ENCODE data around the gene PCSK5.

Gene PCSK5

GRCh38 chr9:76342201-76342600 is 451.7 kb downstream of the PCSK5 start:
- no peaks in the 10 kb centered on the region for H3K36me3 ChIP-seq (ENCODE audit: control insufficient read depth in 2 of 2, insufficient read depth in 2 of 2, low read length in 2 of 2)
- no peak overlapping the region for H3K27ac ChIP-seq (ENCODE audit: low read length)
- H3K9ac ChIP-seq (ENCODE audit: low read length in 2 of 2): no peak overlapping the region
- H3K4me3 ChIP-seq (ENCODE audit: low read length in 2 of 2): no peak overlapping the region
- H3K4me1 ChIP-seq (ENCODE audit: control insufficient read depth, insufficient read depth, low read length): no peaks in the 10 kb centered on the region
- no peaks in the 10 kb centered on the region for H3K9me3 ChIP-seq (ENCODE audit: control insufficient read depth in 2 of 2, low read length in 2 of 2)
- no peaks in the 10 kb centered on the region for H3K27me3 ChIP-seq (ENCODE audit: control insufficient read depth in 1 of 2, insufficient read depth in 2 of 2, low read length in 2 of 2)

- Histone ChIP-seq H3K9me3 (ENCODE audit: control insufficient read depth in 2 of 2, low read length in 2 of 2) (no peaks in the 10 kb centered on the region), H3K4me1 (ENCODE audit: control insufficient read depth, insufficient read depth, low read length) (no peaks in the 10 kb centered on the region), H3K27ac (ENCODE audit: low read length) (no peak overlapping the region), H3K9ac (ENCODE audit: low read length in 2 of 2) (no peak overlapping the region), H3K27me3 (ENCODE audit: control insufficient read depth in 1 of 2, insufficient read depth in 2 of 2, low read length in 2 of 2) (no peaks in the 10 kb centered on the region), H3K4me3 (ENCODE audit: low read length in 2 of 2) (no peak overlapping the region), H3K36me3 (ENCODE audit: control insufficient read depth in 2 of 2, insufficient read depth in 2 of 2, low read length in 2 of 2) (no peaks in the 10 kb centered on the region)
Observed at GRCh38 chr9:76342858-76343257, 452.4 kb downstream of the PCSK5 start.

- Histone ChIP-seq H3K27me3 (ENCODE audit: control insufficient read depth in 1 of 2, insufficient read depth in 2 of 2, low read length in 2 of 2) (no peaks in the 10 kb centered on the region), H3K9me3 (ENCODE audit: control insufficient read depth in 2 of 2, low read length in 2 of 2) (no peaks in the 10 kb centered on the region), H3K36me3 (ENCODE audit: control insufficient read depth in 2 of 2, insufficient read depth in 2 of 2, low read length in 2 of 2) (no peaks in the 10 kb centered on the region), H3K4me3 (ENCODE audit: low read length in 2 of 2) (no peak overlapping the region), H3K4me1 (ENCODE audit: control insufficient read depth, insufficient read depth, low read length) (no peaks in the 10 kb centered on the region), H3K27ac (ENCODE audit: low read length) (no peak overlapping the region), H3K9ac (ENCODE audit: low read length in 2 of 2) (no peak overlapping the region)
Observed at GRCh38 chr9:76349865-76350264, 459.4 kb downstream of the PCSK5 start.

- Histone ChIP-seq H3K36me3 (ENCODE audit: control insufficient read depth in 2 of 2, insufficient read depth in 2 of 2, low read length in 2 of 2) (no peaks in the 10 kb centered on the region), H3K4me3 (ENCODE audit: low read length in 2 of 2) (no peak overlapping the region)
Observed at GRCh38 chr9:76351006-76351405, 460.5 kb downstream of the PCSK5 start.

GRCh38 chr9:76352026-76352620 is 461.6 kb downstream of the PCSK5 start:
- Histone ChIP-seq H3K9me3 (ENCODE audit: control insufficient read depth in 2 of 2, low read length in 2 of 2) (no peaks in the 10 kb centered on the region), H3K4me1 (ENCODE audit: control insufficient read depth, insufficient read depth, low read length) (no peaks in the 10 kb centered on the region), H3K9ac (ENCODE audit: low read length in 2 of 2) (no peak overlapping the region), H3K27me3 (ENCODE audit: control insufficient read depth in 1 of 2, insufficient read depth in 2 of 2, low read length in 2 of 2) (no peaks in the 10 kb centered on the region), H3K36me3 (ENCODE audit: control insufficient read depth in 2 of 2, insufficient read depth in 2 of 2, low read length in 2 of 2) (no peaks in the 10 kb centered on the region), H3K4me3 (ENCODE audit: low read length in 2 of 2) (no peak overlapping the region), H3K27ac (ENCODE audit: low read length) (no peak overlapping the region)

More at GRCh38 chr9:76351006-76351405, 460.5 kb downstream of the PCSK5 start:
- Histone ChIP-seq H3K9me3 (ENCODE audit: control insufficient read depth in 2 of 2, low read length in 2 of 2) (no peaks in the 10 kb centered on the region), H3K4me1 (ENCODE audit: control insufficient read depth, insufficient read depth, low read length) (no peaks in the 10 kb centered on the region), H3K27me3 (ENCODE audit: control insufficient read depth in 1 of 2, insufficient read depth in 2 of 2, low read length in 2 of 2) (no peaks in the 10 kb centered on the region), H3K9ac (ENCODE audit: low read length in 2 of 2) (no peak overlapping the region), H3K27ac (ENCODE audit: low read length) (no peak overlapping the region)

GRCh38 chr9:76353280-76353679 is 462.8 kb downstream of the PCSK5 start:
- H3K4me3 ChIP-seq (ENCODE audit: low read length in 2 of 2): no peak overlapping the region
- no peak overlapping the region for H3K27ac ChIP-seq (ENCODE audit: low read length)
- H3K27me3 ChIP-seq (ENCODE audit: control insufficient read depth in 1 of 2, insufficient read depth in 2 of 2, low read length in 2 of 2): no peaks in the 10 kb centered on the region
- H3K4me1 ChIP-seq (ENCODE audit: control insufficient read depth, insufficient read depth, low read length): no peaks in the 10 kb centered on the region
- H3K9ac ChIP-seq (ENCODE audit: low read length in 2 of 2): no peak overlapping the region
- H3K9me3 ChIP-seq (ENCODE audit: control insufficient read depth in 2 of 2, low read length in 2 of 2): no peaks in the 10 kb centered on the region
- no peaks in the 10 kb centered on the region for H3K36me3 ChIP-seq (ENCODE audit: control insufficient read depth in 2 of 2, insufficient read depth in 2 of 2, low read length in 2 of 2)

- H3K9me3 ChIP-seq (ENCODE audit: control insufficient read depth in 2 of 2, low read length in 2 of 2): no peaks in the 10 kb centered on the region
- H3K27ac ChIP-seq (ENCODE audit: low read length): no peak overlapping the region
- H3K4me3 ChIP-seq (ENCODE audit: low read length in 2 of 2): no peak overlapping the region
- no peak overlapping the region for H3K9ac ChIP-seq (ENCODE audit: low read length in 2 of 2)
- H3K36me3 ChIP-seq (ENCODE audit: control insufficient read depth in 2 of 2, insufficient read depth in 2 of 2, low read length in 2 of 2): no peaks in the 10 kb centered on the region
- H3K4me1 ChIP-seq (ENCODE audit: control insufficient read depth, insufficient read depth, low read length): no peaks in the 10 kb centered on the region
- H3K27me3 ChIP-seq (ENCODE audit: control insufficient read depth in 1 of 2, insufficient read depth in 2 of 2, low read length in 2 of 2): no peaks in the 10 kb centered on the region
Observed at GRCh38 chr9:76354221-76354620, 463.7 kb downstream of the PCSK5 start.

- H3K4me3 ChIP-seq (ENCODE audit: low read length in 2 of 2): no peak overlapping the region
- H3K27ac ChIP-seq (ENCODE audit: low read length): no peak overlapping the region
- no peak overlapping the region for H3K9ac ChIP-seq (ENCODE audit: low read length in 2 of 2)
- H3K36me3 ChIP-seq (ENCODE audit: control insufficient read depth in 2 of 2, insufficient read depth in 2 of 2, low read length in 2 of 2): no peaks in the 10 kb centered on the region
- no peaks in the 10 kb centered on the region for H3K4me1 ChIP-seq (ENCODE audit: control insufficient read depth, insufficient read depth, low read length)
- H3K27me3 ChIP-seq (ENCODE audit: control insufficient read depth in 1 of 2, insufficient read depth in 2 of 2, low read length in 2 of 2): no peaks in the 10 kb centered on the region
- no peaks in the 10 kb centered on the region for H3K9me3 ChIP-seq (ENCODE audit: control insufficient read depth in 2 of 2, low read length in 2 of 2)
Observed at GRCh38 chr9:76355886-76356285, 465.4 kb downstream of the PCSK5 start.

- no peaks in the 10 kb centered on the region for H3K27me3 ChIP-seq (ENCODE audit: control insufficient read depth in 1 of 2, insufficient read depth in 2 of 2, low read length in 2 of 2)
- no peak overlapping the region for H3K4me3 ChIP-seq (ENCODE audit: low read length in 2 of 2)
- H3K27ac ChIP-seq (ENCODE audit: low read length): no peak overlapping the region
- H3K9ac ChIP-seq (ENCODE audit: low read length in 2 of 2): no peak overlapping the region
- no peaks in the 10 kb centered on the region for H3K9me3 ChIP-seq (ENCODE audit: control insufficient read depth in 2 of 2, low read length in 2 of 2)
- no peaks in the 10 kb centered on the region for H3K4me1 ChIP-seq (ENCODE audit: control insufficient read depth, insufficient read depth, low read length)
- H3K36me3 ChIP-seq (ENCODE audit: control insufficient read depth in 2 of 2, insufficient read depth in 2 of 2, low read length in 2 of 2): no peaks in the 10 kb centered on the region
Observed at GRCh38 chr9:76357555-76357954, 467.1 kb downstream of the PCSK5 start.

- H3K9ac ChIP-seq (ENCODE audit: low read length in 2 of 2): no peak overlapping the region
- H3K4me3 ChIP-seq (ENCODE audit: low read length in 2 of 2): no peak overlapping the region
- no peaks in the 10 kb centered on the region for H3K27me3 ChIP-seq (ENCODE audit: control insufficient read depth in 1 of 2, insufficient read depth in 2 of 2, low read length in 2 of 2)
- H3K27ac ChIP-seq (ENCODE audit: low read length): no peak overlapping the region
- no peaks in the 10 kb centered on the region for H3K4me1 ChIP-seq (ENCODE audit: control insufficient read depth, insufficient read depth, low read length)
- H3K36me3 ChIP-seq (ENCODE audit: control insufficient read depth in 2 of 2, insufficient read depth in 2 of 2, low read length in 2 of 2): no peaks in the 10 kb centered on the region
- H3K9me3 ChIP-seq (ENCODE audit: control insufficient read depth in 2 of 2, low read length in 2 of 2): no peaks in the 10 kb centered on the region
Observed at GRCh38 chr9:76358628-76359280, 468.3 kb downstream of the PCSK5 start.

- no peaks in the 10 kb centered on the region for H3K9me3 ChIP-seq (ENCODE audit: control insufficient read depth in 2 of 2, low read length in 2 of 2)
- no peaks in the 10 kb centered on the region for H3K36me3 ChIP-seq (ENCODE audit: control insufficient read depth in 2 of 2, insufficient read depth in 2 of 2, low read length in 2 of 2)
- H3K27me3 ChIP-seq (ENCODE audit: control insufficient read depth in 1 of 2, insufficient read depth in 2 of 2, low read length in 2 of 2): no peaks in the 10 kb centered on the region
- H3K4me3 ChIP-seq (ENCODE audit: low read length in 2 of 2): no peak overlapping the region
- H3K4me1 ChIP-seq (ENCODE audit: control insufficient read depth, insufficient read depth, low read length): no peaks in the 10 kb centered on the region
- H3K9ac ChIP-seq (ENCODE audit: low read length in 2 of 2): no peak overlapping the region
- no peak overlapping the region for H3K27ac ChIP-seq (ENCODE audit: low read length)
Observed at GRCh38 chr9:76359365-76359764, 468.9 kb downstream of the PCSK5 start.
